ACC112 (cell line): ENCODE data around the gene ARHGEF3.

Experiments
- H2AFZ ChIP-seq: fragments of 200-600 bp; sonication (generic); one replicate; pipeline ENCODE4 v1.6.0; 2017; ENCODE audit warnings: antibody characterized with exemption, low read length; ENCODE audit not compliant: unreplicated experiment
- H3K27ac ChIP-seq: fragments of 200-600 bp; sonication (generic); 2 replicates; pipeline ENCODE4 v1.5.1; 2014; ENCODE audit warnings: low read depth, mild to moderate bottlenecking, antibody characterized with exemption, low read length, moderate library complexity
- H3K27me3 ChIP-seq: fragments of 200-600 bp; sonication (generic); 2 replicates; pipeline ENCODE4 v1.6.1; 2014; ENCODE audit warnings: mild to moderate bottlenecking, antibody characterized with exemption, low read length, moderate library complexity, mixed read lengths; ENCODE audit not compliant: insufficient read depth
- H3K36me3 ChIP-seq: fragments of 200-600 bp; sonication (generic); 2 replicates; pipeline ENCODE4 v1.6.1; 2016; ENCODE audit warnings: mild to moderate bottlenecking, antibody characterized with exemption, low read length, moderate library complexity, mixed read lengths; ENCODE audit not compliant: insufficient read depth
- H3K4me1 ChIP-seq: fragments of 200-600 bp; sonication (generic); one replicate; pipeline ENCODE4 v1.6.1; 2016; ENCODE audit warnings: low read length, mixed read lengths; ENCODE audit not compliant: insufficient read depth, unreplicated experiment, control insufficient read depth
- H3K4me3 ChIP-seq: fragments of 200-600 bp; sonication (generic); 2 replicates; pipeline ENCODE4 v1.5.1; 2014; ENCODE audit warnings: mild to moderate bottlenecking, low read depth, low read length
- H3K79me2 ChIP-seq: fragments of 200-600 bp; sonication (generic); one replicate; pipeline ENCODE4 v1.6.0; 2016; ENCODE audit warnings: low read length; ENCODE audit not compliant: control insufficient read depth, unreplicated experiment, insufficient read depth

ARHGEF3 gene

GRCh38 chr3:56754741-56755417 lies 46.9 kb downstream of the ARHGEF3 start:
- H2AFZ ChIP-seq = no peak overlapping the region

GRCh38 chr3:56753206-56753820 lies 48.4 kb downstream of the ARHGEF3 start:
- Histone ChIP-seq H3K4me1 (peaks cover 12% of the 10 kb centered on the region), H3K4me3 (no peak overlapping the region), H3K79me2 (no peaks in the 10 kb centered on the region), H3K36me3 (peaks cover 17% of the 10 kb centered on the region), H3K27me3 (no peaks in the 10 kb centered on the region), H3K27ac (no peak overlapping the region), H2AFZ (no peak overlapping the region)

More at GRCh38 chr3:56754741-56755417, 46.9 kb downstream of the ARHGEF3 start:
- H3K79me2 ChIP-seq = no peaks in the 10 kb centered on the region
- H3K27ac ChIP-seq = no peak overlapping the region
- peaks cover 8% of the 10 kb centered on the region for H3K36me3 ChIP-seq
- peaks cover 18% of the 10 kb centered on the region for H3K4me1 ChIP-seq
- no peaks in the 10 kb centered on the region for H3K27me3 ChIP-seq
- no peak overlapping the region for H3K4me3 ChIP-seq

- no peak overlapping the region for H3K27ac ChIP-seq
- H3K4me3 ChIP-seq = no peak overlapping the region
- H3K4me1 ChIP-seq = peaks cover 9% of the 10 kb centered on the region
- no peaks in the 10 kb centered on the region for H3K79me2 ChIP-seq
- no peak overlapping the region for H2AFZ ChIP-seq
- no peaks in the 10 kb centered on the region for H3K27me3 ChIP-seq
- H3K36me3 ChIP-seq = peaks cover 17% of the 10 kb centered on the region
Observed at GRCh38 chr3:56751056-56751707, 50.6 kb downstream of the ARHGEF3 start.

GRCh38 chr3:56748663-56749231 lies 53.0 kb downstream of the ARHGEF3 start:
- H2AFZ ChIP-seq = no peak overlapping the region
- no peaks in the 10 kb centered on the region for H3K4me1 ChIP-seq
- H3K36me3 ChIP-seq = peaks cover 17% of the 10 kb centered on the region
- no peaks in the 10 kb centered on the region for H3K79me2 ChIP-seq
- no peaks in the 10 kb centered on the region for H3K27me3 ChIP-seq
- no peak overlapping the region for H3K27ac ChIP-seq
- H3K4me3 ChIP-seq = no peak overlapping the region

- H3K79me2 ChIP-seq = no peaks in the 10 kb centered on the region
- no peaks in the 10 kb centered on the region for H3K27me3 ChIP-seq
- H3K4me1 ChIP-seq = no peaks in the 10 kb centered on the region
- H2AFZ ChIP-seq = no peak overlapping the region
- H3K4me3 ChIP-seq = no peak overlapping the region
- no peak overlapping the region for H3K27ac ChIP-seq
- H3K36me3 ChIP-seq = peaks cover 17% of the 10 kb centered on the region
Observed at GRCh38 chr3:56747150-56747549, 54.6 kb downstream of the ARHGEF3 start.

GRCh38 chr3:56744016-56744415 lies 57.7 kb downstream of the ARHGEF3 start:
- H3K4me3 ChIP-seq = no peak overlapping the region
- H3K36me3 ChIP-seq = 0 out of 2 replicates have a peak, but pooled peaks cover 1% of the 10 kb centered on the region
- H3K4me1 ChIP-seq = no peaks in the 10 kb centered on the region
- H3K27ac ChIP-seq = no peak overlapping the region
- H3K79me2 ChIP-seq = no peaks in the 10 kb centered on the region
- H2AFZ ChIP-seq = no peak overlapping the region
- no peaks in the 10 kb centered on the region for H3K27me3 ChIP-seq

- no peaks in the 10 kb centered on the region for H3K79me2 ChIP-seq
- H3K36me3 ChIP-seq = no peaks in the 10 kb centered on the region
- no peaks in the 10 kb centered on the region for H3K4me1 ChIP-seq
- H3K4me3 ChIP-seq = no peak overlapping the region
- no peak overlapping the region for H3K27ac ChIP-seq
- H2AFZ ChIP-seq = no peak overlapping the region
- no peaks in the 10 kb centered on the region for H3K27me3 ChIP-seq
Observed at GRCh38 chr3:56742887-56743286, 58.9 kb downstream of the ARHGEF3 start.

GRCh38 chr3:56739036-56739435 lies 62.7 kb downstream of the ARHGEF3 start:
- no peaks in the 10 kb centered on the region for H3K36me3 ChIP-seq
- no peak overlapping the region for H3K4me3 ChIP-seq
- H3K27ac ChIP-seq = no peak overlapping the region
- H3K79me2 ChIP-seq = no peaks in the 10 kb centered on the region
- H3K4me1 ChIP-seq = no peaks in the 10 kb centered on the region
- H2AFZ ChIP-seq = no peak overlapping the region
- no peaks in the 10 kb centered on the region for H3K27me3 ChIP-seq

- Histone ChIP-seq H3K79me2 (no peaks in the 10 kb centered on the region), H3K4me1 (no peaks in the 10 kb centered on the region), H3K27ac (no peak overlapping the region), H3K4me3 (no peak overlapping the region), H3K36me3 (no peaks in the 10 kb centered on the region), H2AFZ (no peak overlapping the region), H3K27me3 (no peaks in the 10 kb centered on the region)
Observed at GRCh38 chr3:56737006-56737405, 64.7 kb downstream of the ARHGEF3 start.

- no peaks in the 10 kb centered on the region for H3K79me2 ChIP-seq
- H3K36me3 ChIP-seq = no peaks in the 10 kb centered on the region
- no peaks in the 10 kb centered on the region for H3K4me1 ChIP-seq
Observed at GRCh38 chr3:56732109-56732508, 69.6 kb downstream of the ARHGEF3 start.

More at GRCh38 chr3:56732109-56732508, 69.6 kb downstream of the ARHGEF3 start:
- no peak overlapping the region for H3K4me3 ChIP-seq
- no peak overlapping the region for H2AFZ ChIP-seq
- H3K27ac ChIP-seq = no peak overlapping the region
- no peaks in the 10 kb centered on the region for H3K27me3 ChIP-seq
